HCT116 (cell line): Measurements from ENCODE around the gene TRIM65. TPM values are rescaled to one million over a fixed set of nuclear protein-coding genes. Genes with fewer than 3 reads are reported as not detected.

Experiments used
- ATAC-seq: fragments of 200-7000 bp; cut with Tn5 transposase; 2 replicates; pipeline ENCODE4 v1.9.1; 2020; ENCODE audit warnings: mild to moderate bottlenecking, moderate library complexity
- Bru-seq: library from RNA; stranded (reverse); fragments of 400-500 nt; gene quantifications from one replicate; lab custom pipeline; 2021; lab: Mats Ljungman, UMichigan
- BruChase-seq, 2 experiments: library from RNA; stranded (reverse); fragments of 400-500 nt; gene quantifications; one replicate each; lab custom pipeline; 2021; lab: Mats Ljungman, UMichigan
- BruUV-seq: library from RNA; stranded (reverse); fragments of 400-500 nt; replicated peaks from 2 replicates; lab custom pipeline; 2021; lab: Mats Ljungman, UMichigan
- CTCF ChIA-PET: fragments of 300-600 bp; sonication (Branson Sonifier 250); formaldehyde crosslinking; loops from one replicate; lab custom pipeline; 2021; ENCODE audit warnings: antibody characterized with exemption; lab: Charles Lee
- POLR2A ChIA-PET: fragments of 300-600, 350-600 bp; sonication (Branson Sonifier 250); formaldehyde crosslinking; loops from one replicate; lab custom pipeline; 2021; ENCODE audit warnings: antibody characterized with exemption; lab: Charles Lee
- RAD21 ChIA-PET, 2 experiments: fragments of 300-600 bp; sonication (Branson Sonifier 250); formaldehyde crosslinking; loops; one replicate each; lab custom pipeline; 2023; ENCODE audit warnings: low total read pairs in 2 of 2; ENCODE audit not compliant: uncharacterized antibody in 2 of 2, unreplicated experiment in 2 of 2, low non-redundant PET in 1 of 2; lab: Charles Lee
- DNase-seq: peaks from one replicate; pipeline ENCODE4 v3.0.0-alpha.2; 2010; ENCODE audit warnings: low read depth, low spot score
- H2AFZ ChIP-seq: fragments of 200-600 bp; shearing (Covaris generic), sonication (generic); 2 replicates; pipeline ENCODE4 v1.6.1; 2017; ENCODE audit warnings: low read depth, mixed run types, mixed read lengths, antibody characterized with exemption, low read length; ENCODE audit not compliant: poor library complexity, severe bottlenecking
- H3K27ac ChIP-seq: 2 replicates; pipeline ENCODE4 v1.5.1; 2012; ENCODE audit warnings: low read depth, low read length
- H3K27me3 ChIP-seq: fragments of 200-600 bp; sonication (generic); 2 replicates; pipeline ENCODE4 v1.6.1; 2016; ENCODE audit warnings: mixed run types, low read length, mixed read lengths; ENCODE audit not compliant: insufficient read depth
- H3K36me3 ChIP-seq, 2 experiments: fragments of 200-500 bp in 1 of 2; fragments of 200-600 bp in 1 of 2; sonication (Bioruptor generic) in 1 of 2; sonication (generic) in 1 of 2; 2 replicates each; pipeline versions ENCODE4 v1.5.1 to v1.6.1; 2014 to 2016; ENCODE audit warnings: low read length in 2 of 2, inconsistent platforms in 1 of 2, mixed read lengths in 1 of 2, mixed run types in 1 of 2; ENCODE audit not compliant: insufficient read depth in 2 of 2, control insufficient read depth in 1 of 2
- H3K4me1 ChIP-seq, 2 experiments: fragments of 200-600 bp in 1 of 2; sonication (generic) in 1 of 2; 2 replicates each; pipeline versions ENCODE4 v1.5.1 to v1.6.1; 2012 to 2017; ENCODE audit warnings: low read length in 2 of 2, inconsistent platforms in 1 of 2, mild to moderate bottlenecking in 1 of 2, mixed read lengths in 1 of 2, mixed run types in 1 of 2, moderate library complexity in 1 of 2; ENCODE audit not compliant: insufficient read depth in 2 of 2, control insufficient read depth in 1 of 2
- H3K4me2 ChIP-seq: fragments of 200-600 bp; sonication (generic); 2 replicates; pipeline ENCODE4 v1.6.1; 2017; ENCODE audit warnings: mixed run types, low read length, mixed read lengths
- H3K4me3 ChIP-seq, 2 experiments: fragments of 200-600 bp in 1 of 2; sonication (generic) in 1 of 2; replicated peaks in 1 of 2; 2 replicates each; pipeline ENCODE4 v1.5.1; 2011 to 2016; ENCODE audit warnings: low read length in 2 of 2, control low read depth in 1 of 2, low read depth in 1 of 2, mild to moderate bottlenecking in 1 of 2, mixed read lengths in 1 of 2, mixed run types in 1 of 2
- H3K79me2 ChIP-seq: fragments of 200-600 bp; sonication (generic); 2 replicates; pipeline ENCODE4 v1.6.1; 2017; ENCODE audit warnings: mild to moderate bottlenecking, mixed run types, low read length, moderate library complexity, mixed read lengths; ENCODE audit not compliant: insufficient read depth
- H3K9ac ChIP-seq: fragments of 200-600 bp; sonication (generic); 2 replicates; pipeline ENCODE4 v1.6.1; 2016; ENCODE audit warnings: low read length, mixed read lengths
- H3K9me2 ChIP-seq: fragments of 200-600 bp; sonication (generic), shearing (Covaris generic); 2 replicates; pipeline ENCODE4 v1.6.1; 2017; ENCODE audit warnings: mixed run types, mild to moderate bottlenecking, moderate library complexity; ENCODE audit not compliant: insufficient read depth
- H3K9me3 ChIP-seq, 2 experiments: fragments of 200-500 bp in 1 of 2; fragments of 200-600 bp in 1 of 2; sonication (Bioruptor generic) in 1 of 2; sonication (generic) in 1 of 2; 2 replicates each; pipeline ENCODE4 v1.6.1; 2014 to 2017; ENCODE audit warnings: low read length in 2 of 2, mixed read lengths in 2 of 2, inconsistent platforms in 1 of 2, low read depth in 1 of 2, mild to moderate bottlenecking in 1 of 2, mixed run types in 1 of 2, moderate library complexity in 1 of 2; ENCODE audit not compliant: control insufficient read depth in 1 of 2, insufficient read depth in 1 of 2
- H4K20me1 ChIP-seq: fragments of 200-600 bp; sonication (generic), shearing (Covaris generic); 2 replicates; pipeline ENCODE4 v1.6.1; 2017; ENCODE audit warnings: mixed run types, mild to moderate bottlenecking, moderate library complexity; ENCODE audit not compliant: insufficient read depth
- ATF3 ChIP-seq: IDR thresholded peaks from 2 replicates; pipeline ENCODE4 v1.6.1; 2012
- CEBPB ChIP-seq: IDR thresholded peaks from 2 replicates; pipeline ENCODE4 v1.6.1; 2012; ENCODE audit warnings: low read depth
- CTCF ChIP-seq, 3 experiments: fragments of 200-600 bp in 1 of 3; sonication (generic) in 1 of 3; IDR thresholded peaks in 2 of 3; conservative IDR thresholded peaks in 1 of 3; 2 replicates each; pipeline ENCODE4 v1.5.1; 2012 to 2017; ENCODE audit warnings: low read depth in 2 of 3, low read length in 2 of 3, antibody characterized with exemption in 1 of 3, borderline replicate concordance in 1 of 3, control low read depth in 1 of 3, mild to moderate bottlenecking in 1 of 3, mixed read lengths in 1 of 3, mixed run types in 1 of 3, moderate library complexity in 1 of 3; ENCODE audit not compliant: insufficient read depth in 1 of 3
- ELF1 ChIP-seq: IDR thresholded peaks from 2 replicates; pipeline ENCODE4 v1.6.1; 2012; ENCODE audit warnings: low read depth, borderline replicate concordance
- EZH2 ChIP-seq: fragments of 200-600 bp; sonication (generic); IDR thresholded peaks from 2 replicates; pipeline ENCODE4 v1.6.1; 2017; ENCODE audit warnings: antibody characterized with exemption, mixed run types
- FOSL1 ChIP-seq: IDR thresholded peaks from 2 replicates; pipeline ENCODE4 v1.6.1; 2012; ENCODE audit warnings: low read depth
- JUND ChIP-seq: IDR thresholded peaks from 2 replicates; pipeline ENCODE4 v1.6.1; 2012
- SIN3A ChIP-seq: IDR thresholded peaks from 2 replicates; pipeline ENCODE4 v1.6.1; 2012; ENCODE audit warnings: low read depth
- SP1 ChIP-seq: IDR thresholded peaks from 2 replicates; pipeline ENCODE4 v1.6.1; 2012; ENCODE audit warnings: low read depth
- TCF7L2 ChIP-seq: IDR thresholded peaks from 2 replicates; pipeline ENCODE4 v1.7.0; 2011; ENCODE audit warnings: borderline replicate concordance, inconsistent platforms; ENCODE audit not compliant: insufficient read depth, insufficient read length; ENCODE audit errors: extremely low read depth
- YY1 ChIP-seq: IDR thresholded peaks from 2 replicates; pipeline ENCODE4 v1.6.1; 2011; ENCODE audit warnings: low read length, low read depth, moderate library complexity, mild to moderate bottlenecking; ENCODE audit not compliant: insufficient replicate concordance; ENCODE audit errors: extremely low read depth
- ZFX ChIP-seq: fragments of 450-650 bp; IDR thresholded peaks from 2 replicates; pipeline ENCODE4 v1.6.1; 2017
- intact Hi-C: fragments of 100-400 bp; cut with micrococcal nuclease; formaldehyde crosslinking; loops from 2 replicates; pipeline ENCODE4 v1.10.0; 2022
- long read RNA-seq: library from polyadenylated mRNA; unstranded; transcript quantifications from one replicate; pipeline ENCODE4 v2.0.0, GENCODE V29; 2021; ENCODE audit not compliant: unreplicated experiment
- polyA plus RNA-seq: library from polyadenylated mRNA; unstranded; fragments of >200 nt; gene quantifications from 2 replicates; pipeline ENCODE4 v1.2.1, GENCODE V29; 2012; ENCODE audit warnings: missing spikeins
- total RNA-seq: library from RNA; stranded (reverse); gene quantifications from one replicate; pipeline ENCODE4 v1.2.1, GENCODE V29; 2021; ENCODE audit not compliant: unreplicated experiment
- TF ChIP-seq, protein P1 (sequence below): IDR thresholded peaks from 2 replicates; pipeline ENCODE4 v1.6.1; 2012; ENCODE audit warnings: low read depth
- TF ChIP-seq, protein P2 (sequence below): IDR thresholded peaks from 2 replicates; pipeline ENCODE4 v1.6.1; 2011; ENCODE audit warnings: mild to moderate bottlenecking, low read length, moderate library complexity; ENCODE audit not compliant: insufficient replicate concordance; ENCODE audit errors: extremely low read depth
- TF ChIP-seq, protein P3 (sequence below): IDR thresholded peaks from 2 replicates; pipeline ENCODE4 v1.6.1; 2012

TRIM65 gene
- total RNA-seq (53.0 TPM), Bru-seq, nascent RNA (percentile 87 among the genes with signal in this experiment), BruChase-seq, experiment 1, labeled RNA remaining after a 6-hour chase (percentile 94 among the genes with signal in this experiment), BruChase-seq, experiment 2, labeled RNA remaining after a 2-hour chase (percentile 96 among the genes with signal in this experiment)
- 26.3 and 29.9 TPM in 2 replicates for polyA plus RNA-seq
- long read RNA-seq, transcript TRIM65-204 (5 exons, 865 nt) = minor isoform, 13 of 101 reads
- long read RNA-seq, transcript TRIM65-201 (6 exons, 3,439 nt) = major isoform, 37 of 101 reads
- long read RNA-seq, partial matches to known transcripts = 8 of 101 reads
- long read RNA-seq, other reads (novel, unspliced or antisense) = 42 of 101 reads

- H3K9me3 ChIP-seq = no peaks in the 10 kb centered on the region
- CTCF ChIA-PET = interaction anchor here (0.7 to 2.3 kb wide), 5 partner anchors 17 to 117 kb away, joined by 3 to 8 read pairs (median 3); partner anchors contain the start of genes TRIM47 and WBP2
- H3K4me1 ChIP-seq = peaks cover 13 to 26% of the 10 kb centered on the region in 2 experiments
- DNase-seq (no peak), ATAC-seq (peak; percentile 79)
- peaks cover 19 to 30% of the 10 kb centered on the region in 2 experiments for H3K36me3 ChIP-seq
- peak within 1 kb of the TSS; percentile 84 for H3K9ac ChIP-seq
- H3K79me2 ChIP-seq = peaks cover 26% of the 10 kb centered on the region; the same call in 1 of the 2 replicates
- BruUV-seq = no TSS peak
- H4K20me1 ChIP-seq = no peaks in the 10 kb centered on the region
- peak within 1 kb of the TSS; percentile 100 for H3K27ac ChIP-seq
- intact Hi-C loops = no loop called here
- H2AFZ ChIP-seq = no peak within 1 kb of the TSS
- RAD21 ChIA-PET = interaction anchor here (0.7 to 1.1 kb wide), 3 partner anchors 19 to 181 kb away, joined by 4 to 6 read pairs (median 4); partner anchors contain the start of gene TRIM47 (in 1 of the 2)
- H3K4me3 ChIP-seq = peak within 1 kb of the TSS; percentile 64 to 72
- no peaks in the 10 kb centered on the region for H3K9me2 ChIP-seq
- H3K4me2 ChIP-seq = peak within 1 kb of the TSS; percentile 95
- no peaks in the 10 kb centered on the region for H3K27me3 ChIP-seq
- POLR2A ChIA-PET = interaction anchor here (0.6 to 5.1 kb wide), 11 partner anchors 8 to 133 kb away, joined by 3 to 22 read pairs (median 4); partner anchors contain the start of genes ACOX1, MRPL38, TEN1 and TRIM47
- peak; percentile 89 for TF ChIP-seq YY1
- TF ChIP-seq JUND = no peak
- TF ChIP-seq, protein P1, sequence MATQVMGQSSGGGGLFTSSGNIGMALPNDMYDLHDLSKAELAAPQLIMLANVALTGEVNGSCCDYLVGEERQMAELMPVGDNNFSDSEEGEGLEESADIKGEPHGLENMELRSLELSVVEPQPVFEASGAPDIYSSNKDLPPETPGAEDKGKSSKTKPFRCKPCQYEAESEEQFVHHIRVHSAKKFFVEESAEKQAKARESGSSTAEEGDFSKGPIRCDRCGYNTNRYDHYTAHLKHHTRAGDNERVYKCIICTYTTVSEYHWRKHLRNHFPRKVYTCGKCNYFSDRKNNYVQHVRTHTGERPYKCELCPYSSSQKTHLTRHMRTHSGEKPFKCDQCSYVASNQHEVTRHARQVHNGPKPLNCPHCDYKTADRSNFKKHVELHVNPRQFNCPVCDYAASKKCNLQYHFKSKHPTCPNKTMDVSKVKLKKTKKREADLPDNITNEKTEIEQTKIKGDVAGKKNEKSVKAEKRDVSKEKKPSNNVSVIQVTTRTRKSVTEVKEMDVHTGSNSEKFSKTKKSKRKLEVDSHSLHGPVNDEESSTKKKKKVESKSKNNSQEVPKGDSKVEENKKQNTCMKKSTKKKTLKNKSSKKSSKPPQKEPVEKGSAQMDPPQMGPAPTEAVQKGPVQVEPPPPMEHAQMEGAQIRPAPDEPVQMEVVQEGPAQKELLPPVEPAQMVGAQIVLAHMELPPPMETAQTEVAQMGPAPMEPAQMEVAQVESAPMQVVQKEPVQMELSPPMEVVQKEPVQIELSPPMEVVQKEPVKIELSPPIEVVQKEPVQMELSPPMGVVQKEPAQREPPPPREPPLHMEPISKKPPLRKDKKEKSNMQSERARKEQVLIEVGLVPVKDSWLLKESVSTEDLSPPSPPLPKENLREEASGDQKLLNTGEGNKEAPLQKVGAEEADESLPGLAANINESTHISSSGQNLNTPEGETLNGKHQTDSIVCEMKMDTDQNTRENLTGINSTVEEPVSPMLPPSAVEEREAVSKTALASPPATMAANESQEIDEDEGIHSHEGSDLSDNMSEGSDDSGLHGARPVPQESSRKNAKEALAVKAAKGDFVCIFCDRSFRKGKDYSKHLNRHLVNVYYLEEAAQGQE = no peak
- no peak for TF ChIP-seq EZH2
- no peak for TF ChIP-seq FOSL1
- TF ChIP-seq, protein P2, sequence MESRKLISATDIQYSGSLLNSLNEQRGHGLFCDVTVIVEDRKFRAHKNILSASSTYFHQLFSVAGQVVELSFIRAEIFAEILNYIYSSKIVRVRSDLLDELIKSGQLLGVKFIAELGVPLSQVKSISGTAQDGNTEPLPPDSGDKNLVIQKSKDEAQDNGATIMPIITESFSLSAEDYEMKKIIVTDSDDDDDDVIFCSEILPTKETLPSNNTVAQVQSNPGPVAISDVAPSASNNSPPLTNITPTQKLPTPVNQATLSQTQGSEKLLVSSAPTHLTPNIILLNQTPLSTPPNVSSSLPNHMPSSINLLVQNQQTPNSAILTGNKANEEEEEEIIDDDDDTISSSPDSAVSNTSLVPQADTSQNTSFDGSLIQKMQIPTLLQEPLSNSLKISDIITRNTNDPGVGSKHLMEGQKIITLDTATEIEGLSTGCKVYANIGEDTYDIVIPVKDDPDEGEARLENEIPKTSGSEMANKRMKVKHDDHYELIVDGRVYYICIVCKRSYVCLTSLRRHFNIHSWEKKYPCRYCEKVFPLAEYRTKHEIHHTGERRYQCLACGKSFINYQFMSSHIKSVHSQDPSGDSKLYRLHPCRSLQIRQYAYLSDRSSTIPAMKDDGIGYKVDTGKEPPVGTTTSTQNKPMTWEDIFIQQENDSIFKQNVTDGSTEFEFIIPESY = no peak
- TF ChIP-seq ZFX = peak; percentile 99
- TF ChIP-seq CTCF (IDR thresholded peaks at IDR 0.05 in 2 of 3, conservative IDR thresholded peaks at IDR 0.05 in 1 of 3; ENCODE audit: borderline replicate concordance in 1 of 3, insufficient read depth in 1 of 3, low read depth in 2 of 3, low read length in 2 of 3) = peak in 1 of 3 experiments; percentile 0; a peak in 1 of 6 replicates
- peak; percentile 51 for TF ChIP-seq TCF7L2
- TF ChIP-seq, protein P3, sequence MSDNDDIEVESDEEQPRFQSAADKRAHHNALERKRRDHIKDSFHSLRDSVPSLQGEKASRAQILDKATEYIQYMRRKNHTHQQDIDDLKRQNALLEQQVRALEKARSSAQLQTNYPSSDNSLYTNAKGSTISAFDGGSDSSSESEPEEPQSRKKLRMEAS = peak; percentile 85
- no peak for TF ChIP-seq CEBPB
- TF ChIP-seq SP1 = no peak; the same call in 1 of the 2 replicates
- TF ChIP-seq ATF3 = no peak
- peak; percentile 89 for TF ChIP-seq SIN3A
- no peak for TF ChIP-seq ELF1
Observed at GRCh38 chr17:75896415-75897159, at the start of gene TRIM65. Gene TRIM65 (minus strand): TSS chr17:75896951. CDS start chr17:75896937, 14 bp downstream.
